Activated CD4-positive, alpha-beta T cell treated with anti-CD3 and anti-CD28 coated beads for 4 hours (primary cell): ENCODE data around the gene SLC15A4.
A peak's percentile ranks its signal among the peaks of the same experiment; 100 is the strongest.
"Not testable (repeated sequence)": the region's sequence is repeated elsewhere in the genome, so short reads cannot be mapped to it uniquely, and the experiment has no call there.

Source experiments
- DNase-seq, 2 donors: peaks; one replicate each; pipeline ENCODE4 v3.0.0-alpha.2; 2020

The SLC15A4 gene

DNA sequence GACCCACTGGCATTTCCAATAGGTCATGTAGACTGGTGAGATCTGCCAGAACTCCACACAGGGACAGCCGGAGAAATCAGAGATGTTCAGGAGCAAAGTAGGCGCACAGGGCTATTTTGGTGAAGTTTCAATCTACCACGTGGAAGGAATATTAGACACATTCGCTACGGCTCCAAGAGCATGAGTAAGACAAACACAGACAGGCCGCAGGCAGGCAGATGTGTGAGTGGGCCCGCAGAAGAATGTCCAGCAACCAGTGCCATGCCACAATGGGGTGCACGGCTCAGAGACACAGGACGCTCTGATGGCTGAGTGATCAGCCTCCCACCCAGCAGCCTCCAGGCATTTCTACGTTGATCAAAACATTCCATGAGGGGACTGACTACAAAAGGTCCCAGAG, 10.4 kb downstream of the SLC15A4 start:
- DNase-seq: no peak

DNA sequence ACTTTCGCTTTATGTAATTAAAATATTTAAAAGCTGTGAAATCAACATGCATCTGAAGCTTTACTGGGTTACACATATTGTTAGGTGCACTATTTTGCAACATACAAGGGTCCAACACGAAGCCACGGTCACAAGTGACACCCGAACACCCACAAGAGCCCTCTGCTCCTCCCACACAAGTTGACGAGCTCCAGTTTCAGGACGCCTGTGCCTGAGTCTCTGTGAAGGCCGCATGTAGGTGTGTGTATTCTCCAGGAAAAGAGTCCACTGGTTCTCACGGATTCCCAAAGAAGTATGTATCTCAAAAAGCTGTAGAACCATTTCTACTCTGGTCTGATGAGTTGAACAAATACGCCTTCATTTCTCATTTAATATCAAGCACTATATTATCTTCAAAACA, 12.0 kb downstream of the SLC15A4 start:
- DNase-seq: no peak

DNA sequence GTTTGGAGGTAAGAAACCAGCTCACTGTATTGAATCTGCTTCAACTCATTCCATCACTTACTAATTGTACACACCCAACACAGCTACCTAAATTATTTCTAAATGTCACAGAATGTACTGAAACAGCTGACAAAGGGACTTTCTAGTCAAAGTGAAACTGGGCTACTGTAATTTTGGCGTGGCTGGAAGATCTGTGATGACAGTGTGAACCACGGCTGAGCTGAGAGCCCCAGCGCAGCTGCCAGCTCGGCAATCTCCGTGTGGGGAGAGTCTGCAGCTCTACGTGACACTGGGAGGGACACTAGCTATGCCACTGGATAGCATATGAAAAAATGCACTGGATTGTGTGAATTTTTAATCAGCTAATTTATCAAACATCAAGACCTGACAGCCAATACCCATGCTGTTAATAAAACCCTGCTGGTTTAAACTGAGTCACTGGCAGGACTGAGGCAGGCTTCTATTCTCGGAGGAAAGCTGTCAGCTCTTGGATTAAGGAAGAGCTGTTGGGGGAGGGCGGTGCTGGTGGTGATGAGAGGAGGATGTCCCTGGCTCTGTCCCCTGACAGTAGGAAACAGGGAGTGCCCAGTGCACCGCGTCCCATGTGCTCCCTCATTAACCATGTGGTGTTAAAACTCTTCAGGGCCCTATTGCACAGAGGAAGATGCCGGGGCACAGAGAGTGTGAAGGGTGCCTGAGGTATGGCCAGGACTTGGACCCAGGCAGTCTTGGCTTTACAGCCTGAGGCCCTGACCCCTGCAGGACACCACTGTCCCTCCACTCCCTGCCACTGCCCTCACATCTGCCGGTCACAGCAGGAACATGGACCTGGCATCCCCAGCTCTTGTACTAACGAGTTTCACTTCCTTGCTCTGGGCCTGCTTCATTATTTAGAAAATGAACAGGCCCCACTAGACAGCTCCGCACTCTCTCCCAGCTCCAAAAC, 13.3 kb downstream of the SLC15A4 start:
- DNase-seq: peak in 1 of 2 donors; percentile 11

DNA sequence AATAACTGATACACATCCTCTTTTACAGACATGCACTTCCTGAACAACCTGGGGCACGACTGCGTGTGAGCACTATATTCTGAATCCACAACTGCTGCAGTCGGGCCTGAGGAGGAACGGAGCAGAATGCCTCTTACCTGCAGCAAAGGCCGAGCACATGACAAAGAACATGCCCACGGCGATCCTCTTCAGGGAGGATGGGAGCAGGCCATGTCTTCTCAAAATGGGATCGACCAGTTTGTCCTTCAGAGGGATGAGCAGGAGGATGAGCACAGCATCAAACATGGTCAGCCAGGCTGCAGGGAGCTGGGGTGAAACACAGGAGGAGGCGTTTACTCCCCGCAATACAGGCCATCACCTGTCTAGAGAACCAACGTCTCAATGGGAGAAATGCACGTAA, 15.1 kb downstream of the SLC15A4 start:
- DNase-seq: no peak

DNA sequence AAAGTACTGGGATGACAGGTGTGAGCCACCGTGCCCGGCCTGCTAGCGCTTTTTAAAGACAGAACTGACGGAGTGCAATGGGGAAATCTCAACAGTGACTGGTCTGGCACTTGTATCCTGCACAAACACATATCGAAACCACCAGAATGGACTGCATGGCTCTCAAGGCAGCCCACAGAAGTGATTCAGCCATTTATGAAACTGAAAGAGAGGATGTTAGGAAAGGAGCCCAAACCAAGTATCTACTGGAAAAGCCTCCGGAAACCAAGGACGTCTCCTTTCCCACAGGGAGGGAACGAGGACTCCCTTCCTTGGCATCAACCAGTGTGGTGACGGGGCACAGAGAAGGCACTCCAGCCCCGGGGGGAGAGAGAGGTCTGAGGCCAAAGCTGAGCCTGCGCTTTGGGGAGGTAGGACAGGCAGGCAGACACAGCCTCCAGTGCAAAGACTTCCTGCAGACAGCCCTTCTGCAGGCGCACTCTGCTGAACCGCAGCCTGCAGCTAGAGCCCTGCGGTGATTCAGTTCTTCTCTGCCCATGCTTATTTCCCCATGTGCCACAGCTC, 16.5 kb downstream of the SLC15A4 start:
- DNase-seq: no peak

DNA sequence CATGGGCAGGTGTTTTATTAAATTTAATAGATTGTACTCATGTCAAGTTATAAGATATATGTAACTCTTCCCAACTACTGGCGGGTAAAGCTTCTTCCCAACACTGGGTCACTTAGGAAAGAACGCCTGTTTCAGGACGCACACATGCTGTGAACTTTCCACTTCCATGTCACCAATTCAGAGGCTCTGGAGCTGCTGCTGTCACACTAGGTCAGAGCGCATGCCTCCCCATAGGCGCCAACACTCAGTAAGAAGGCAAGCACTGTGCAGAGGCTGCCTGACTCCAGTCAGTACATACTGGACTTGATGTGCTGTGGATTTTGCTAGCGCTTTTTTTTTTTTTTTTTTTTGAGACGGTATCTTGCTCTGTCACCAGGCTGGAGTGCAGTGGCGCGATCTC, 17.2 kb downstream of the SLC15A4 start:
- no peak for DNase-seq

DNA sequence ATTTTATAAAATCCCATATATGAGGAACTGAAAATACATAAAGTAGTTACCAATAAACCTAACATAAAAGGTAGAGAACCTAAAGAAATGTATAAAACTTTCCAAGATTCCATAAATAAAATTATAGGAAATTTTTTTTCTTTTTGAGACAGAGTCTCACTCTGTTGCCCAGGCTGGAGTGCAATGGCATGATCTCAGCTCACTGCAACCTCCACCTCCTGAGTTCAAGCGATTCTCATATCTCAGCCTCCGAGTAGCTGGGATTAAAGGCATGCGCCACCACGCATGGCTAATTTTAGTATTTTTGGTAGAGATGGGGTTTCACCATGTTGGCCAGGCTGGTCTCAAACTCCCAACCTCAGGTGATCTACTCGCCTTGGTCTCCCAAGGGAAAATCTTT, 18.4 kb downstream of the SLC15A4 start:
- not testable (repeated sequence) for DNase-seq

DNA sequence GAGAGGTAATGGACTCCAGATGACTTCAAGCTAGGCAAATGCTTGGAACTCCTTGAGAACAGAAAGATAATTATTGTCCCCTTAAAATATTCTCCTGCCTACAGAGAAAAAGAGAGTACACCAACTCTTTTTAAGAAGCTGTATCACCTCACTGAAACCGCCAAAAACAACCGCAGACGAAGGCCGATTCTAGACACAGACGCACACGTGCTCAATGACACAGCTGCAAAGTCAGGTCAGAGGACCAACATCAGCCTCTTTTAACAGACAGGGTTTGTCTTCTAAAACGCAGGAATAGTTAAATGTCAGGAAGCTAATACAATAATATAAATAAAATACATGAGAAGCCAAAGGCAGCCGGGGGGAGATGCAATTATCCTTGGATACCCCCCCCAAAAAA, 19.0 kb downstream of the SLC15A4 start:
- no peak for DNase-seq

DNA sequence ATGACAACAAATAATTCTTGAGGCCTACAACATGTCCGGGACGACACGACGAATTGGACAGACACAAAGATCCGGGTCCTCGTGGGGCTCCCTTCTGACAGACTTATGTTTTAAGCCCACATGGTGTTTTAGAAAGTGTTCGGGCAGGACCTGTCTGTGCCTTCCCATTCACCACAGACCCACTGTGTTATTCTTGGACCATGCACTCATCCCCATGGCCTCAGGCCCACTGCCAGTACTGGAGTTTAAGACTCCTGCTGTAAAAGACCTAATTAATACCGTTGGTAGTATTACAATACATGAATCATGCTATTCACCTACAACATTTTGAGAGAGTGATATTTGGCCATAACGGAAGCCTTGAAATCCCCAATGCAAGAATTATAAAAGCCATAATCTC, 20.0 kb downstream of the SLC15A4 start:
- DNase-seq: no peak

DNA sequence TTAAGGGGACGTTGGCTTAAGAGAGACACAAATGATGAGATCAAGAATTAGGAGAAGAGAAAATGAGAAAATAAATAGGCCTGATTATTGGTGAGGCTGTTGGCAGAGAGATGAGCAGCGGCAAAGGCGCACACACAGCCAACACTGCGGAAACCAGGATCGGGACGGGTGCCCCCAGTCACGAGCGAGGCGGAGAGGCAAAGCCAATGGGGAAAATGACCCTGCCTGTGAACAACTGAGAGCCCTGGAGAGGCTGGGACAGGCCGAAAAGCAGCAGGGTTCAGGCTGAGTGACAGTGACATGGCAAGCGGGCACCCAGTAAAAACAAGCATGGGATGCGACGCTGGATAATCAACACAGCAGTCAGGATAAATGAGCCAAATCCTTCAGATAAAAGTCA, 21.0 kb downstream of the SLC15A4 start:
- no peak for DNase-seq

DNA sequence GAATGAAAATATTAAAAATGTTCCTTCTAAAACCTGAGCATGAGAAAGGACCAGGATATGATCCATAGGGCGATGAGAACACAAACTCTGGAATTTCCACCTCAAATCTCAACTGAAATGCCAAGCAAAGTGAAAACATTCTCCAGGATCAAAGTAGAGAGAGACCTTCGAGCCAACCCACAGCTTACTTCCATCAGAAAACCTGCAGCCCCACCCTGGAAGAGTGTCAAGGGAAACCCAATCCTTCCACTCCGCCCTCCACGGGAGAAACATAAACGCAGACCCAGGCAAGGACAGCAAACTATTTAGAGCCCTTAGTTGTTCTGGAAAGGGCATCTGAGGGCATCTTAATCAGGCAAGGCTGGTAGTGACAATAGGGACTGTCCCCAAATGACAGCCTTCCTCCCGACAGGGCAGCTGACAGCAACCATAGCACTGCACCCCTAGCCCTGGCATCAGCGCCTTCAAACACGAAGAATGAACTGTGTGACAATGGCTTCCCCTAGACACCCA, 21.8 kb downstream of the SLC15A4 start:
- DNase-seq: no peak

DNA sequence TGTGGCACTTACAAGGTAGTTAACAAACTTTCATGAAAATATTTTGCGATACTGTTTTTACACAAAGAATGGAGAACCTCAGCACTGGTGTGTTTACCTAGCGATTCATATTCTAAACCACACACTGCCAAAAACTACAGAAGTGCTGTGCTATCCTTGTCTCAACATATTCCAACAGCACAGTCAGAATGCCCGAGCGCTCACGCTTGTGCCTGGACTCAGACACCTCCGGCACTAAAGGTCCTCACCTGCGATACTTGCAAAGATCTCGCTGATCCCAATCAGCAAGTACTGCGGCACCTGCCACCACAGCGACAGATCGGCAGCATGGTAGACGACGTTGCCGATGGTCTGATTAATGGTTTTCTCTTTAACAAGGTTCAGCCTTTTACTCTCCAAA, 23.2 kb downstream of the SLC15A4 start:
- DNase-seq: no peak

DNA sequence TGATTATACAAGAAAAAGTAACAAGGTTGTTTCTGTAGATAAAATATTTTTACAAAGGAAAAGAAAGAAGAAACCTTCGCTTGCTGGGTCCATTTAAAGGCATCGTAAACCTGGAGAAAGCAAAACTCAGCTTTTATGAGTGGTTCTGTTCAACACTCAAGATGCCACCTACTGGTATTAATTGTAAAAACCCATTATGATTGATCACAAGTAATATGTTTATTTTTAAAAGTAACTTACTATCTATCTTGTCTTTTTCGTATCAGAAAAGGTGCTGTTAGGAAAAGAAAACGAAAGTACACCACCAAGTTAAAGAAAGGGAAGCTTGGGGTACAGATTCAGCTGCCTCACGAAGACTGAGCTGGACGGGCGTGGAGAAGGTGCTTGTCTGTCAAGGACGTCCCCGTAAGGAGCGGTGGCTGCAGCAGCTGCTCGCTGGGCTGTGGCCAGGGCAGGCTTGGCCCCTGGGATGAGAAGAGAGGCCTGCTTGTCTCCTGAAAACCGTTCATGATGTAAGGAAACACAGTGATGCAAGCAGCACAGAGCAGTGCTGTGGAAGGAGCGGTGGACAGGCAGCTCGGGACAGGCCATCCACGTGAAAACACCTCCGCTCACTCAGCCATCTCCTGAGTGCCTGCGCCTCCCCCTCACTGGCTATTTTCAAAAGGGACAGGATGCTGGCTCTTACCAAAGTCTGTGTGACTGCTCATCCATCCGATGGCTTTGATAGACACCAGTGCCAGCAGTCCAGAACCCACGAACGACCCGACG, 25.0 kb downstream of the SLC15A4 start:
- DNase-seq: no peak

DNA sequence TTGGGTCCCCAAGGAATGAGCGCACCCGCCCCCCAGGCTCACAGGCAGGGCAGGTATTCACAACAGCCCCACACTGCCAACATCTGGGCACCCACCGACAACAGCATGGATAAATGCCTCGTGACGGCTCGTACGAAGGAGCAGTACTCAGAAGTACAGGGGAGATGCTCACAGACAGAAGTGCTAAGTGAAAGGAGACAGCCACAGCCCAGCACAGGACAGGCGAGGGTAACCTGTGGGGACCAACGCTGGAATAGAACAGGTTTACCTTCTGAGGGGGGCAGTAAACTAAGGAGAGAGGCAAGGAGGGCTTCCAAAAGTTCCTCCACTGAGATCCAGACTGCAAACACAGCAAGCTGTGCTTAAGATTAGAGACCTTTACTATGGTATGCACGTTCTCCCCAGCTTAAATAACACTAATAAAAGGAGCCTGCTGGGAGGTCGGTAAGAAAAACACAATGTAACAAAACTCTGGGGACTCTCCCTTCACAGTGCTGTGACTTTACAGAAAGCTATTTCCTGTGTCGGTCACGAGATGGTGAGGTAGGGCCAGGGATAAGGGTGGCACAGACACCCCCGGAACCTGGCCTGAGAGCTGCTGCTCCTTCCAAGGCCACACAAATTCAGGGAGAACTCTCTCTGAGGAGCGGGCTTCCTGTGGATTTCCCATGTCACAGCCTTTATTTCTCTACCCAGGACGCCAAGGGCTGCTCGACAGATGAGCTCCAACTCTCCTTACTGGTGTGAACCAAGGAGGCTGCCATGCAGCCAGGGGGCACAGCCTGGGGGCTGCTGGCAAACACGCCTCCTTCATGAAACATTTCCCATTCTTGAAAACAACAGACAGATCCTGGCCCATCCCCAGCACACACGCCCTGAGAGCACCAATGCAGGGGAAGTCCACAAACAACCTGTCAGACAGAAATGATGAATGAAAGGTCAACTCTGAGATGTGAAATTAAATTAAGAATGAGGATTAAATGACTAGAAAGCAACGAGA, 26.3 kb downstream of the SLC15A4 start:
- DNase-seq: no peak

DNA sequence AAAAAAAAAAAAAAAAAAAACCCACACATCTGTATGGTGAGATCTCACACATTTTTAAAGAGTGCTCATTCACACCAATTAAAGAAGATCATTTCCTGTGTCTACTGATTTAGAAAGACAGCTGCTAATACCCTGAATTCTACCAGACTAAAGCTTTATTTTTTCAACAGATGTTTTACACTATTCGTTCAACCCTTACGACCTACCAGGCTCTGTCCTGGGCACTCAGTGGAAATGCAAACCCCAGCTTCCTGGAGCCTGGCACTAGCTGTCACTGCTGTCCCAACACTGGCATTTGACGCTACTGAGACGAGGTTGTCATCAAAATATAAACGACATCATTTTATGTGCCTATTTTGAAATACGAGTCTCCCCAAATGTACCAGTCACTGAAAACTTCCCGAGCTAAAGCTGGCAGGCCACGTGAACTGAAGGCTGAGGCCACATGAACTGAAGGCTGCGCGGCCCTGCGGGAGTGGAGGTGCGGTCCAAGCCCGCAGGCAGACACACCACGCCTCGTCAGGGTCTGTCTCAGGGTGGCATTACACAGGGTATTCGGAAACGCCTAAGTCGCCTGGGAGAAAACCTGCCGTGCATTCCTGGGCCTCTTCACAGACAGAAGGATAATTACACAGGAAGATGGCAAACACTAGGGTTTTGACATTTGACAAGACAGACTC, 27.2 kb downstream of the SLC15A4 start:
- DNase-seq: no peak

DNA sequence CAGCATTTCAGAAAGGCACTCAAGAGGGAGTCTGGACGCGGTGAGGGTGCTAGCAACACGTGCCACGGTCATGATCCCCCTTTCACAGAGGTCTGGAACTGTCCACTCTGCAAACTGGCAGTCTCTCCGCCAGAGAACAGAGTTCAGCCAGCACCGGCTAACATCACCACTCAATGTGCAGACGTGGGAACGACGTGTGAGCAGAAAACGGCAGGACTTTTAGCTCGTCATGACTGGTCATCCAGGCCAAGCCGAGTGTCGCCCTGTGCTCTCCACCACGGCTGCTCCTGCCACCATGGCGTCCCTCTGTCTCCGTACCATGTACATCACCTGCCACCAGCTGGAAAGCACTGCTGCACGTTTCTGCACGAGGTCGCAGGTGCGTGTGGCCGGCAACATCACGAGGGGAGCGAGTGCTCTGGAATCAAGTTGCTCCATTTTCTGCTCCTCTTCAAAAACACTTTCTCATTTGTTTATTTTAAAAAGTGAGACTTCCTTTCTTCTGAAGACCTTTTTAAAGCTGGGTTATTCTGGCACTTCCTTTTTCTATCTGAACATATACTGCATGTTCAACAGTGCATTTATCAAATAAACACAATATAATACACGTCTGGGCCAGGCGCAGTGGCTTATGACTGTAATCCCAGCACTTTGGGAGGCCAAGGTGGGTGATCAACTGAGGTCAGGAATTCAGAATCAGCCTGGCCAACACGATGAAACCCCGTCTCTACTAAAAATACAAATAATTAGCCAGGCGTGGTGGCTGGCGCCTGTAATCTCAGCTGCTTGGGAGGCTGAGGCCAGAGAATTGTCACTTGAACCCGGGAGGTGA, 28.0 kb downstream of the SLC15A4 start:
- no peak for DNase-seq

DNA sequence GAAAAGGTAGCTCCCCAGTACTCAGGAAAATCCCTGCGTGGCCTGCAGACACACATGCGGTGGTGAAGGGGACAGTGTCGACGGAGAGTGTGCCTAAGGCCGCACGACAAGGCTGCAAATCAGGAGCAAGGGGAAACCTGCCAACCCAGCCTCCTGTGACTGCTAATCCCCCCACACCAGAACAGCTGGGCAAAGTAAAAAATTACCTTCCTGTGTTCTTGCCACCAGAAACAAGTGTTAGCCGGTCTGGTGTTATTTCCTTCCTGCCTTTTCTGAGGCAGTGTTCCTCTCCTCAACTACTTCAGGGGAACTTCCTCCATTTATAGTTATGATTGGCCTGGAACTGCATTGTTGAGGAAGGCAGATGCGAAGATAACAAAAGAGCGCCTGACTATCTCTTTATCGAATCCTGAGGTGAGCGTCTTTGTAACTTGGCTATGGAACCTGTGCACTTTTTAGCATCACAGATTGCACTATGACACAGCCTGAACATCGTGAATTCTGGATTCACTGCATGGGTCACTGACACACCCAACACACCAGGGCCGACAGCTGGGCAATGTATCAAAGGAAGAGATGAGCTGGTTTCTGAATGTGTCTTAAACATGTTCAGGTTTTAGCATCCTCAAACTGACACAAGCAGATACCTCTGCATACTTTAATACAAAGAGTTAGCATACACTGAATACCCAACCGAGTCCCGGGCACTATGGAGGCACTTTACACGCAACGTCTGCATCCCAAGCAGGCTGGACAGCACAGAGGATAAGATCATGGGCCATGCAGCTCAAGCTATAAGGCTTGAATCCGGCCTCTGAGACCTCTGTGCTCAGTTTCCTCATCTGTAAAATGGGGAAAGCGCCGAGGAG, 28.9 kb downstream of the SLC15A4 start:
- no peak for DNase-seq

DNA sequence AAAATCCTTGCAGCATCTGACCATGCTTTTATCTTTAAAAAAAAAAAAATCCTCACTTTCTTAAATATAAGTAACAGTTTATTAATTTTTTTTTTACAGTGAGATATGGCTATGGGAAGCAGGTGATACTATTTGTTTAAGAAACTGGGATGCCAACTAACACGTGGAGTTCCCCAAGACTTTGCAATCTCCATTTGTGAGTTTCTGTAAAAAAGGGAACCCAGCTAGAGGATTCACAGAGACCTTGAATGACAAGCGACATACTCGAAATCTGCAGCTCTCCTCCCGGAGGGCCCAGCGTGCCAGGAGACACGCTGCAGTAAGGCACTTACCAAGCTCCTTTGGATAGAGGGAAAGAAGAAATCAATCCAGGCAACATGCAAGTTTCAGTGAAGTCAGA, 30.1 kb downstream of the SLC15A4 start:
- DNase-seq: no peak

DNA sequence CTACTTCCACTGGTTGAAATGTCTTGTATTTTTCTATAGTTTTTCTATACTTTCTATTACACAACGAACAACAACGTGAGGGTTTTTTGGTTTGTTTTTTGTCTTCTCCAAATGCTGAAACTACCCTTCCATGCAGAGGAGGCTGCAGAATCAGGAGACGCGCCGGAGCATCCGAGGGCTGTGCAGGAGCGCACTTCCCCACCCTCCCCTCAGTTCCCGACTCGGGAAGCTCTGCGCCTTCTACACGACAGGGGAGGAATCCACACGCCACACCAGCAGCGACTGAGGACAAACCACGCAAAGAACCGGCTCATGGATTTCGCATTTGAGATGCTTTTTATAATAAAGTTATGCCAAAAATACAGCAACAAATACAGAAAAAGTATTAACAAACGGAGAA, 30.9 kb downstream of the SLC15A4 start:
- no peak for DNase-seq

DNA sequence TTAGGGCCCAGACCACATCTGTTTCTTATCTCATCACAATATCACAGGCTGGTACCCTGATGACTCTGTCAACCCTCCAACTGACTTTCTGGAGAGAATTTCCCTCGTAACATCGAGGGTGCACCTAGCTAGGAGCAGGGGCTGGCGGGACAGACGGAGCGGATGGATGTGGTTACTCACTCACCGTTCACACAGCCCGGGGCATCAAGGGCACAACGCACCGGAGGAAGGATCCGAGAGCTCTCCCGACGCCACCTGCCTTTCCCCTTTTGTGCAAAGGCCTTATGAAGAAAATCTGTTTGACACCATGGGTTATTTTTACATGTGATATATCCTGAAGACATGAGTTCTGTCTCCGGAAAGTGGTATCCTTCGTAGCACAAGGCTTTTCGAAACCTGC, 31.4 kb downstream of the SLC15A4 start:
- DNase-seq: no peak
